ENCODE data around the gene RESP18.
"Not testable (repeated sequence)": the region's sequence is repeated elsewhere in the genome, so short reads cannot be mapped to it uniquely, and the experiment has no call there.

Gene RESP18

GRCh38 chr2:219291394-219291793, 41.1 kb downstream of the RESP18 start:
- no peak for DNase-seq

- no peak for DNase-seq
Measured at GRCh38 chr2:219290381-219291171, 42.0 kb downstream of the RESP18 start.

- DNase-seq: no peak
Measured at GRCh38 chr2:219289537-219290361, 42.8 kb downstream of the RESP18 start.

GRCh38 chr2:219289195-219289536, 43.4 kb downstream of the RESP18 start:
- DNase-seq: no peak

GRCh38 chr2:219287580-219288265, 44.8 kb downstream of the RESP18 start:
- DNase-seq: no peak

- DNase-seq: not testable (repeated sequence)
Measured at GRCh38 chr2:219287116-219287440, 45.5 kb downstream of the RESP18 start.

GRCh38 chr2:219286436-219287115, 46.0 kb downstream of the RESP18 start:
- no peak for DNase-seq

- DNase-seq: no peak
Measured at GRCh38 chr2:219285894-219286425, 46.6 kb downstream of the RESP18 start.

- DNase-seq: no peak
Measured at GRCh38 chr2:219285373-219285735, 47.2 kb downstream of the RESP18 start.

GRCh38 chr2:219284501-219285372, 47.8 kb downstream of the RESP18 start:
- DNase-seq: no peak

- DNase-seq: no peak
Measured at GRCh38 chr2:219282943-219283581, 49.5 kb downstream of the RESP18 start.

- no peak for DNase-seq
Measured at GRCh38 chr2:219282375-219282774, 50.2 kb downstream of the RESP18 start.

- DNase-seq: no peak
Measured at GRCh38 chr2:219281588-219281987, 51.0 kb downstream of the RESP18 start.

GRCh38 chr2:219280651-219281050, 51.9 kb downstream of the RESP18 start:
- DNase-seq: no peak

- no peak for DNase-seq
Measured at GRCh38 chr2:219279916-219280516, 52.5 kb downstream of the RESP18 start.

GRCh38 chr2:219279151-219279915, 53.2 kb downstream of the RESP18 start, which contains the start of gene DNAJB2:
Gene DNAJB2 (plus strand): TSS chr2:219279366. CDS start chr2:219279834, 468 bp downstream.
- peak; percentile 95 for DNase-seq

- no peak for DNase-seq
Measured at GRCh38 chr2:219278655-219279150, 53.8 kb downstream of the RESP18 start.

GRCh38 chr2:219277703-219278654, 54.6 kb downstream of the RESP18 start:
- peak; percentile 48 for DNase-seq
